ENCODE results near the gene NTNG1.

The NTNG1 gene

DNA sequence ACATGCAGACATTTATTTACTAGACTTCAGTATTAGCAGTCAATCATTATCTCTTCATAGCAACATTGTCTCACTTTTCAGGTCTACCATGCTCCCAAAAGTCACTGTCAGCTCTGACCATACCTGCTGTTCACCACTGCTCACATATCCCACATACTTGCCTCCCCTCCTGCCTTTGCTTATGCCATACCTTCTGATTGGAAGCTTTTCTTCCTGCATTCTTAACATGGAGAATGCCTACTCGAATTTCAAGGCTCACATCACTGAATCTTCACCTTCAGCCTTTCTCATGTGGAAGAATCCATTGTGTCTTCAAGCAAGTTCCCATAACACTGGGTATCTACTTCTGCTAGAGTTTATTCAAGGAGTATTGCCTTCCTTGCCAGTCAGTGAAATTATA, 135.4 kb downstream of the NTNG1 start:
- Histone ChIP-seq H3K4me2 (no peak overlapping the region), H3K9ac (no peak overlapping the region), H3K27ac (no peak overlapping the region), H3K4me1 (peaks cover 0 to 10% (median 0%) of the 10 kb centered on the region in 10 experiments; a peak in 6 of 20 replicates), H3K9me3 (replicated peaks in 1 of 11) (no peaks in the 10 kb centered on the region), H3K4me3 (no peak overlapping the region), H4K20me1 (no peaks in the 10 kb centered on the region), H3K36me3 (no peaks in the 10 kb centered on the region), H3K27me3 (no peaks in the 10 kb centered on the region)
- TF ChIP-seq Cebpa-rat (IDR thresholded peaks at IDR 0.05): no peak

DNA sequence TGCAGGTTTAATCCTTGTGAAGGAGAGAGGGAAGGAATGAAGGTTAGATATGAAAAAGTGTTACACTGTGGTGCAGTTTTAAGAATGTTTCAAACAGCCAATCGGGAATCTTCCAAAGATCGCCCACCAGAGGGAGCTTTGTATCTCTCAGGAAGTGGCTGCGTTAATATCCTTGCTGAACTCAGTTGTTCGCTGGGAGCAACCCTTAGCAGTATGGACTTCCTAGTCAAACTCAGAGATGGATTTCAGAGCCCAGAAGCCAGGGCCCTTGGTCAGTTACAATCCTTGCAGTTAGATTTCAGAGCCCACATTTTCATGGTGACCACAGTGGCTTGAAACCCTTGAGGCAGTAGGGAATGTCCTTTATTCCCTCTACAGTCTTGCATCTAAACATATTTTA, 136.2 kb downstream of the NTNG1 start:
- TF ChIP-seq Cebpa-rat (IDR thresholded peaks at IDR 0.05): no peak
- Histone ChIP-seq H3K9ac (no peak overlapping the region), H4K20me1 (no peaks in the 10 kb centered on the region), H3K27me3 (no peaks in the 10 kb centered on the region), H3K36me3 (no peaks in the 10 kb centered on the region), H3K9me3 (replicated peaks in 1 of 11) (no peaks in the 10 kb centered on the region), H3K4me3 (no peak overlapping the region), H3K4me1 (peaks cover 0 to 10% (median 0%) of the 10 kb centered on the region in 10 experiments; a peak in 6 of 20 replicates), H3K4me2 (no peak overlapping the region), H3K27ac (no peak overlapping the region)

DNA sequence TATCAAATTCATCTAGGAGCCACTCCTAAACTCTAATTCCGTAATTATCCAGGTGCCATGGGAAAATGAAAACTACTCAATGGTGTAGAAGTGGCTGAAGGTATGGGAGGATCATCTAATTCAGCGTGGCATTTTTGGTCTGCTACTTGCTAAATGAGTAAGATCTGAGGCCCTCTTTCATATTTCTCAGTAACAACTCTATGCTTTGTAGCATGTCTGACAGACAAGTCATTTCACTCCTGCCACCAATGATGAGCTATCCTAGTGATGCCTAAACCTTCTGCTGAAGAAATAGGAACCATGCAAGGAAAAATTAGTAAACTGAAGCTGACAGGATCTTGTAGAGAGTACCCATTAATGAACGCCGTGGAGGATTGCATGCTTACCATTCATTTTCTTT, 145.3 kb downstream of the NTNG1 start:
- Histone ChIP-seq H3K9ac (no peak overlapping the region), H3K36me3 (no peaks in the 10 kb centered on the region), H3K9me3 (replicated peaks in 1 of 11) (no peaks in the 10 kb centered on the region), H4K20me1 (no peaks in the 10 kb centered on the region), H3K27me3 (no peaks in the 10 kb centered on the region), H3K4me3 (no peak overlapping the region), H3K27ac (no peak overlapping the region), H3K4me1 (no peaks in the 10 kb centered on the region), H3K4me2 (no peak overlapping the region)
- no peak for TF ChIP-seq Cebpa-rat (IDR thresholded peaks at IDR 0.05)

DNA sequence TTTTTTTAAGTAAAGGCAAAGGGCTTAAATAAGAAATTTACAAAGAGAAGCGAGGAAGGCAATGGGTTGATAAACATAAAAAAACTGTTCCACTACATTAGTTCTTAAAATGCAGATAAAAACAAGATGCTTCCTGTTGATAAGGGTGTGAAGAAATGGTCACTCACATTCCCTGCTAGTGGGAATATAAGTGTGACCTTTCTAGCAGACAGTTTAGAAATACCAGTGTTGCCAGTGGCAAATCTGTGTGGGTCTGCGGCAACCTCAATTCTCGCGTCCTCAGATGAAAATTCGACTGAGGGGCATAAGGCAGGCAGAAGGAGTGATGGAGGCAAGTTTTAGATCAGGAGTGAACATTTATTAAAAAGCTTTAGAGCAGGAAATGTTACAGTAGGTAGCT, 151.1 kb downstream of the NTNG1 start:
- Histone ChIP-seq H3K4me1 (peaks cover 0 to 7% (median 0%) of the 10 kb centered on the region in 10 experiments; a peak in 3 of 20 replicates), H3K27ac (no peak overlapping the region), H3K27me3 (no peaks in the 10 kb centered on the region), H3K4me2 (peak overlapping the region in 1 of 11 experiments; percentile 1; a peak in 2 of 22 replicates), H4K20me1 (no peaks in the 10 kb centered on the region), H3K4me3 (no peak overlapping the region), H3K9me3 (replicated peaks in 1 of 11) (no peaks in the 10 kb centered on the region; a peak in 2 of 22 replicates), H3K9ac (no peak overlapping the region), H3K36me3 (no peaks in the 10 kb centered on the region)
- TF ChIP-seq Cebpa-rat (IDR thresholded peaks at IDR 0.05): no peak

DNA sequence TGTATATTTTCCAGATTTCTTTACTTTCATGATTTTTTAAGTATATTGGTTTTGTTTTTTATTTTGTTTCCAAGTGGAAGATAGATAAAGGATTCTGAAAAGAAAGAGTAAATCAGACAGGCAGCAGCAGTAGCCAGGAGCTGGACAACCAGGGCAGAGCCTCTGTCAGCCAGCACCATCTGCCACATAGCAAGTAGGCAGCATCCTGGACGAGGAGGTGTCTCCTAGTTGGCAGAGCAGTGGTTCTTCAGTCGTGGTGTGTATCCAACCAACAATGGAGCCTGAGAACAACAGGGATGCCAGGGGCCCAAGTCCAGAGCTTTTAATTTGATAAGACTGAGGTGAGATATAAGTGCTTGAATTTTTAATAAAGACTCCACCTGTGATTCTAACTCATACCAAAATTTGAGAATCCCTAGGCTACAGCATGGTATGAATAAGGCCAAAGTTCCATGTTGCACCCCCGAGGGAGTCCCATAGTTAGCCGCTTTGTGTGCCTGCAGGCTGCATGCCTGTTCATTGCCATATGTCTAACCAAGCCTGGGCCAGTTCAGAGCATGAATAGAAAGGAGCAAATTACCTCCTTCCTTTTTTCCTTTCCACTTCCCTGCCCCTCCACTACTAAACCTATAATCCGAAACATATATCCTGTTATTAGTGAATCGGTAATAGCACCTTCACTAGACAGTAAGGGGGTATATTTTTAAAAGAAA, 153.2 kb downstream of the NTNG1 start:
- Histone ChIP-seq H3K27ac (no peak overlapping the region), H3K4me2 (no peak overlapping the region), H3K36me3 (no peaks in the 10 kb centered on the region), H3K9me3 (replicated peaks in 1 of 11) (no peaks in the 10 kb centered on the region; a peak in 2 of 22 replicates), H4K20me1 (no peaks in the 10 kb centered on the region), H3K9ac (no peak overlapping the region), H3K27me3 (no peaks in the 10 kb centered on the region), H3K4me3 (no peak overlapping the region), H3K4me1 (peaks cover 0 to 7% (median 0%) of the 10 kb centered on the region in 10 experiments; a peak in 3 of 20 replicates)
- no peak for TF ChIP-seq Cebpa-rat (IDR thresholded peaks at IDR 0.05)

DNA sequence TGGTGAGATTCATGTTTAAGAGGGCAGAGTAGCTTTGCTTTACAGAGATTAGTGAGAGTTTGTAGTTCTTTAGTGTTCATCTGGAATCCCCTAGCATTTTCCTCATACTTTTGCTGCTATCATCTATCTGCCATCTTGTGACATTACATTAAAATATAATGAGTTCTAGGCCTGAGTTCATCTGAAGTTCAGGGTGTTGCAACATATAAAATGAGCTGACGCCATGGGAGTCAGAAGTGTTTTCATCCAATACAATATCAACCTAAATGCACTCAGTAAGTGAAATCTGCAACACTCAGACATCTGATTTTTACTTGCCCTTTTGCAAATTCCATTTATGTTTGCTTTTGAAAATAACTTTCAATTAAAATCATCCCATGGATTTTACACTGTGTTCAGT, 153.8 kb downstream of the NTNG1 start:
- Histone ChIP-seq H4K20me1 (no peaks in the 10 kb centered on the region), H3K27me3 (no peaks in the 10 kb centered on the region), H3K9me3 (replicated peaks in 1 of 11) (no peaks in the 10 kb centered on the region; a peak in 2 of 22 replicates), H3K4me2 (no peak overlapping the region), H3K9ac (no peak overlapping the region), H3K4me3 (no peak overlapping the region), H3K4me1 (peaks cover 0 to 7% (median 0%) of the 10 kb centered on the region in 10 experiments; a peak in 3 of 20 replicates), H3K36me3 (no peaks in the 10 kb centered on the region), H3K27ac (no peak overlapping the region)
- no peak for TF ChIP-seq Cebpa-rat (IDR thresholded peaks at IDR 0.05)

DNA sequence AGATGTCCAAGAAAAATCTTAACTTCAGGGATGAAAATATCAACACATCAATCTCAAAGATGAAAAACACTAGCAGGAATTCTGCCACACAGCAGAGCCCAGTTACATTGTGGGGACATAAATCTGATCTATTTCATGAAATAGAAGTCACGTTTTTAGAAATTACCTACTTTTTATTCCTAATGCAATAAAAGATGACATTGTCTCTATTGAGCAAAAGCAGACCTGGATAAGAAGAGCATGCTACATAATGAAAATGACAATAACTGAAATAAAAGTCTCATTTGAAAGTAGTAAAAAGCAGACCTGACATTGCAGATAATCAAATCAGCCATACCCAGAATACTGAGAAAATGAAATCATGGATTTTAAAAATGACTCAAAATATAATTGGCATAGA, 156.8 kb downstream of the NTNG1 start:
- no peak overlapping the region for H3K9ac ChIP-seq
- no peaks in the 10 kb centered on the region for H3K27me3 ChIP-seq
- no peaks in the 10 kb centered on the region; a peak in 1 of 22 replicates for H3K9me3 ChIP-seq (replicated peaks in 1 of 11)
- H4K20me1 ChIP-seq: no peaks in the 10 kb centered on the region
- TF ChIP-seq Cebpa-rat (IDR thresholded peaks at IDR 0.05): no peak
- H3K36me3 ChIP-seq: no peaks in the 10 kb centered on the region
- H3K4me3 ChIP-seq: no peak overlapping the region
- no peak overlapping the region for H3K27ac ChIP-seq
- no peaks in the 10 kb centered on the region; a peak in 1 of 20 replicates for H3K4me1 ChIP-seq
- no peak overlapping the region for H3K4me2 ChIP-seq

DNA sequence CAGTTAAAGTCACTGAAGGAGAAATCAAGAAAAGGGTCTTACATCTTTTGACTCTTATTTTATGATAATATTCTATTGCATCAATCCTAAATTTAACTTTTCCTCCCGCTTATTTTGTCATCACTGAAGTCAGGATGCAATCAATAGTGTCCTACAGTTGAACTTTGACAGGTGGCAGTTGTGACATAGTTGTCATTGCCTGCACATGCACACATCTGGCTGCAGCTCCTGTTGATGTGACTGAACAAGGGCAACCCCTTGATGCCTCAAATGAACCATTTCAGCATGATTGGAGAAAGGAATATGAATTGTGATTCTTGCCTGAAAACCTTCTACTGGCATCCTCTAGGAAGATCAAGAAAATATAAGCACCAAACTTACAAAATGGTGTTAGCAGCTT, 157.7 kb downstream of the NTNG1 start:
- H3K9ac ChIP-seq: no peak overlapping the region
- H3K9me3 ChIP-seq (replicated peaks in 1 of 11): no peaks in the 10 kb centered on the region
- no peak for TF ChIP-seq Cebpa-rat (IDR thresholded peaks at IDR 0.05)
- no peak overlapping the region for H3K4me3 ChIP-seq
- no peaks in the 10 kb centered on the region for H3K36me3 ChIP-seq
- no peaks in the 10 kb centered on the region for H3K27me3 ChIP-seq
- H3K27ac ChIP-seq: no peak overlapping the region
- no peak overlapping the region for H3K4me2 ChIP-seq
- H3K4me1 ChIP-seq: no peaks in the 10 kb centered on the region
- no peaks in the 10 kb centered on the region for H4K20me1 ChIP-seq

DNA sequence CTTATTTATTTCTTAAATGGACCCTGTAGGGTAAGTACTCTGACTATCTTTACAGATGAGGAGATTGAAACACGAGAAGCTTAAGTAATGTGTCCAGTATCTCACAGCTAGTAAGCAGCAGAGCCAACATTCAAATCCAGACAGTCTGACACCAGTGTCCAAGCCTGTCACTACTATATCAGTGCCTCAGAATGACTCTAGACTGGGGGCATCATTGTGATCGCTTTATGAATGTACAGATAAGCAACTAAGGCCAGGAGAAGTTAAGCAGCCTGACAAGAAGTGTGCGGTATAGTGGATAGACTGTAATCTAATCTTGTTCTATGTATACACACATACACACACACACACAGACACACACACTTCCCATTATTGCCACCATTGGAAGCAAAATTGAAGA, 158.7 kb downstream of the NTNG1 start:
- Histone ChIP-seq H3K4me1 (no peaks in the 10 kb centered on the region), H4K20me1 (no peaks in the 10 kb centered on the region), H3K27me3 (no peaks in the 10 kb centered on the region), H3K36me3 (no peaks in the 10 kb centered on the region), H3K4me2 (no peak overlapping the region), H3K27ac (no peak overlapping the region), H3K9ac (no peak overlapping the region), H3K9me3 (replicated peaks in 1 of 11) (no peaks in the 10 kb centered on the region), H3K4me3 (no peak overlapping the region)
- no peak for TF ChIP-seq Cebpa-rat (IDR thresholded peaks at IDR 0.05)

DNA sequence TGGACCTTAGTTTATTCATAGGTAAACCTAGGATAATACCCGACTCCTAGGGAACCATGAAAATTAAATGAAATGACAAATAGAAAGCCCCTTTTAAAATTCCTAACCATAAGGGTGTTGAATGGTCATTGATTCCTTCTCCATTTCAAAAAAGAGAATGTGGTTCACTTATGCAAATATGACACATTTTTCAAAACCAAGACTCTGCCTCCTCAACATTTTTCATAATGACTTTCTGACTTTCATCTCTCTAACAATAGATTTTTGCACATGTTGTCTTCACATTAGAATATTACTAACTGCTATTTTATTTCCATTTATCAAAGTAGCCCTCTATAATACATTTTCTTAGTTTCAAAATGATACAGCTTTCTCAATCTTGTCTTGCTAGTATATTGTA, 169.1 kb downstream of the NTNG1 start:
- Histone ChIP-seq H3K27me3 (no peaks in the 10 kb centered on the region), H3K4me2 (no peak overlapping the region), H3K4me3 (no peak overlapping the region), H3K4me1 (no peaks in the 10 kb centered on the region), H3K36me3 (no peaks in the 10 kb centered on the region), H3K9me3 (replicated peaks in 1 of 11) (no peaks in the 10 kb centered on the region), H3K9ac (no peak overlapping the region), H4K20me1 (no peaks in the 10 kb centered on the region), H3K27ac (no peak overlapping the region)
- TF ChIP-seq Cebpa-rat (IDR thresholded peaks at IDR 0.05): no peak

Measured in BLaER1 treated with 17β-estradiol and CSF1 and Interleukin-3, amounts not matched to agents 10 nM and 100 nM (cell line).